HG02852 (cell line): ENCODE data around the gene COLEC12.

Experiments
- ATAC-seq: cut with Tn5 transposase; IDR thresholded peaks from one replicate; pipeline ENCODE4 v1.9.1; 2021; ENCODE audit warnings: mild to moderate bottlenecking, moderate library complexity; ENCODE audit not compliant: unreplicated experiment

Gene COLEC12

DNA sequence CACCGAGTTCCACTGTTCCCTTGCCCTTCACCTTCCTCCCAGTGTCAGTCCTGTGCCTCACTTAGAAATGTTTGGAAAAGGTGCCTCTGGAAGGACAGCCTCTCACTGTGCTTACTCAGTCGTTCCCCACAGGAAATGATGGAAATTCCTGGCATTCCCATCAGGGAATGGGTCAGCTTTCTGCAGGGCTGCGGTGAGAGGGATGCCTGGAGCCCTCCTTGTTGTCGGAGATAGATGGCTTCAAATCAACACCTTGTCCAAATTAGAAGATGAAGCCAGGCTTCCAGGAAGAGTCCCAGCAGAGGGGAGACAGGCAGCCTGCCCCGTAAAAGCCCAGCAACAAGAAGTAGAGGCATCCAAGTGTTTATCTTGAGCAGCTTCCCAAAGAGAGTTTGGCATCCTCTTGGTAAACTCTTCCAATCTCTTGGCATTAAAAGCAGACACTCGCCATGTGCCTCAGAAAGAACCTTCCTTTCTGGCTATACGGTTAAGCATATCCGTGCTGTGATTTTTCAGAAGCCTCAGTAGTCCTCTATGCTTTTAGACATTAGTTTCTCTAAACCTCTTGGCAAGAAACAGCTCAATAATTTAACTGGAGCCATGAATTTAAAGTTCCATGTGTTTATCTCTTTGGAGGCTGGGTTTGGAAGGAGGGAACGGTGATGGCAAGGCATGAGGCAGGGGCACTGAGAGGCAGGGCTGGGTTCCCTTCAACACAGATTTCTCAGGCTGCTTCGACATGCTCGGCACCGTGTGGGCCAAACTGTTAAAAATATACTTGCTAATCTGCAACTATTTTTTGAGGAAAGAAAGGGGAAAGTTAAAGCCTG is 25.1 kb downstream of the COLEC12 start:
- no peak for ATAC-seq

GRCh38 chr18:474416-474815 is 26.1 kb downstream of the COLEC12 start:
- no peak for ATAC-seq

GRCh38 chr18:473802-474201 is 26.7 kb downstream of the COLEC12 start:
- no peak for ATAC-seq

DNA sequence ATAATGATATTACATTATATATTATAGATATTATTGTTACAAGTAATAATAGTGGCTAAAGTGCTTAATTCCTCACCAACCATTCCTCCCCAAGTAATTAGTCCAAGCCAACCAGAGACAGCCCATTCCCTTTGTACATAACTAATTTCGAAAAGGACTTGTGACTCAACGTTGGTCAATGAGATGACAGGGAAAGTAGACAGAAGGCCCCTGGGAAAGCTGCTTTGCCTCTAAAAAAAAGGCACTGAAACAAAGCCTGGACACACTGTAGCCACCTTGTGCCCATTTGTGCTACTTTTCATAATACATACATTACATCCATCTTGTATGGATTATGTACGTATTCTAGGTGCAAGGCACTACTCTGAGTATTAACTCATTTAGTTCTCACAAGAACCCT is 28.8 kb downstream of the COLEC12 start:
- ATAC-seq = no peak

GRCh38 chr18:470661-471501 is 29.6 kb downstream of the COLEC12 start:
- no peak for ATAC-seq

DNA sequence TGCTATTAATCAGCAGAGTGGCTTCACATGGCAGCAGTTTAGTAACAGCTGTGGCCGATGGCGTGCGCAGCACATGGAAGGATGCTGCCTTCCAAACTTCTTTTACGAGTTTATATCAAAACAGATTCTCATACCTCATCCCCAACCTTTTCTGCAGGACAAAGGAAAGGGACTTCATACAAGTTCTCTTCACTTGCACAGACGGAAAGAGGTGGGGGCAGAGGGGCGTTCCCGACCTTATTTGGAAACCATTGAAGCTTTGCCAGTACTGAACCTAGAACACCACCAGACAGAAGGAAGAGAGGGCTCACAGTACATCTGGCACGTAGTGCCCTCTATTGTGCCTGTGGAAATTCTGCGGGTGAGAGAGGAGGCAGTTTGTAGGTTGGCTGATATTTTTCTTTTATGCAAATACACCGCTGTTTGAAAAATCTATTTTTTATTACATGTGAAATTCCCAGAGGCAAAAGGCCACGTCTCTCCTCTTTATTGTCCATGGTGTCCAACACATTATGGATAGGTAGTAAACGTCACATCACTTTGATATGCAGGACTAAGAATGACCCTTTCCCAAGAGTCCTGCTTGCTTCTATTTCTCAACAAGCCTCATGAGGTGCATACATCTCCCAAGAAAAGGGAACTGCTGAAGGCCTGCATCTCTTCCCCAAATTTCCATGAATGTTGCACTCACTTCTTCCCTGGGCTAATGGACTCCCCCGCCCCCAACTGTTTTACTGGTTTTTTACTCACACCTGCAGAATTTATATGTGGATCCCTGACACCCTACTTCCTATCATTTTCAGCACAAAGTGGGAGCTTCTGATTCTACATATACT is 31.3 kb downstream of the COLEC12 start:
- ATAC-seq = no peak

DNA sequence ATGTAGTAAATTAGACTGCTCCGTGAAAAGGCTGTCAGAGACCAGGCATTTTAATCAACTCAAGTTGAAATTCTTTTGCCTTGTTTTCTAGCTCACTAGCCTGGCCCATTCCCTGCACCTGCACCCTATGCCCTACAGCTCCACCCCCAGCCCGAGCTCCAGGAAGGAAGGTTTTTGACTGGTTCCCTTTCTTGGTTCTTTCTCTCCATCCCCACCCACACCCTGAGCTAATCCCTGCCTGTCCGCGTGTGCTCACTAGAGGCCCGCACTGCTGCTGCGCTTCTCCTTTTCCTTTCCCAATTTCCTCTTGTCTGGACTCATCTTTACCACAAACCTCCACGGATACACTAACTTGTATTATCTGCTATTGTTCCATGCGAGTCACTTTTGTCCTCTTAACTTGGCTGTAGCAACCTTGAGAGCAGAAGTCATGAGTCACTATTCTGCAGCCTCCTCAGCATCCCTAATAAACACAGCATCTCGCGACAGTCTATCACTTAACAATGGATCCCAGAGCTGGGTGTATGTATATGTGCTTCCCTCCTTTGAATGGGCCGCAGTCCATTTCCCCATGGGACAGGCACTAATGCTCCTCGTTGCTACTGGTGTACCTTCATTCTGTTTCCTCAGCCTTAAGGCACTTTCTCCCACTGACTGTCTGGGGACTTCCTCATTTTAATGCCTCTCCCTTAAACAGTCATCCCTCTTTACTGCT is 36.5 kb downstream of the COLEC12 start:
- ATAC-seq = no peak

GRCh38 chr18:463403-463802 is 37.1 kb downstream of the COLEC12 start:
- no peak for ATAC-seq

- no peak for ATAC-seq
Measured at GRCh38 chr18:461762-462161, 38.7 kb downstream of the COLEC12 start.

DNA sequence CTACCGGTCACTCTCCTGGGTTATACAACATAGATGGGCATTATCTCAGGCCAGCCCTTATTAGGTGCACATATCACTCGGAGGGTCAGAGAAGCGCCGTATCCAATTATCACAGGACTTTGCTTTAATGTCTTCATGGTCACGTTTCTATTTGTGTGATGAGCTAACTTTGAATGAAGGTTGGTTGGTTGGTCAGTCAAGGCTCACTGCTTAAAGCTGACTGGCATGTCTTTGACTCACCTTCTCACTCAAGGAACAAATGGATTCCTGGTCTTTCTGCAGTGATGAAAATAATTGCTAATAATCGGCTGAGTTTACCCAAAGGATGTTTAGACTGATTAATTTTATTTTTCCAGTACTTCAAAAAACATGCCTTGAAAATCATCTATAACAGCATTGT is 39.7 kb downstream of the COLEC12 start:
- no peak for ATAC-seq

- ATAC-seq = no peak
Measured at GRCh38 chr18:459814-460593, 40.5 kb downstream of the COLEC12 start.

DNA sequence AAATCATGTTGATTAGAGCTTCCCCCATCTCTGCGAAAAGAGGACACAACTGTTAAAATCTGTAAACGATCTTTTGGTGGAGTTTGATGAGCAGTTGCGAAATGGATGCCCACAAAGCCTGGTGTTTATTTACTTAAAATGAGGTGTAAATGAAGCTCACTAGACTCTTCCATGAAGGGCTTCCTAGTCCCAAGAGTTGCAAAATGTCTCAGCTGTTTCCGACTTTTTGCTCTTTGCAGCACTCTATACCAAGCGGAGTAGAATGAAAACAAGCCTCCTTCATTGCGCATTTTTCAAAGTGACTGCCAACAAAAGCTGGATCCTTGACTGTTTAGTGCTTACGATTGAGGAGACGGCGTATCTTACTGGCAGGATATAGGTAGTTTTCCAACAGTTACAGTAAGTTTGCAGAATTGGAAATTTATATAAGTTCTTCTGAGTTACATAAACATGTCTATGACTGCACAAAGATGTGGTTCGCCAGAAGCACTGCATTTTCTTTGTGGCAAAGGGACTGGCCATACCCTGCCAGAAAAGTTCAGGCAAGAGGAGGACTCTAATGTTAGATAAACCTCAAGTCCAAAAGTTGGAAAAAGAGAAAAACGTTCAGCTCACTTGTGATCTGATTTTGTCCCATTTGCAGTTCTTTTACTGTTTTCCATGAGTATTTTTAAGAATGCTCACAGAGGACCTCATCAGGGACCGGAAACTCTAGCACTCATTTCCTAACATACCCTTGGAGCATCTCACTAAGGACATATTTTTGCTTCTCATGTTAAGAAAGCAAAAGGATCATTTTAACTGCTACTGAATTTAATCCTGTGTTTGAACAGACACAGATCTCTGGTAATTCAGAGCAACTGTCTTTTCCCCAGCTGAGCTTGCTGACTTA is 42.7 kb downstream of the COLEC12 start:
- no peak for ATAC-seq

DNA sequence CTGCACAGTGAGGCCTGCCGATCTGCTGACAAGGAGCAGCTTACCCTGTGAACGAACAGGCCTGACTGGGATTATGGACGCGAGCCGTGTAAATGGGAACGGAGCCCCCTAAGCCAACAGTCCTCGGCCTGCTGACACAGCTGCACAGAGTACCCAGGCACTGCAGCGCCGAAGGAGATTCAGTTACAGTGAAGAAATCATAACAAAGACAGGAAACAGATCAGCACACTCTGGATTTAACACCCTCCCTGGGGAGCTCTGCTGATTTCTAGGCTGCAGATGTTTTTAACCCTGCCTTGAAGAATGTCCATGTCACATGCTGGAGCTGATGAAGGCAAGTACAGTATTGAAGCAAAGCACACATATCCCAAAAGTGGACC is 43.4 kb downstream of the COLEC12 start:
- no peak for ATAC-seq

GRCh38 chr18:456361-457139 is 44.0 kb downstream of the COLEC12 start:
- ATAC-seq = no peak

DNA sequence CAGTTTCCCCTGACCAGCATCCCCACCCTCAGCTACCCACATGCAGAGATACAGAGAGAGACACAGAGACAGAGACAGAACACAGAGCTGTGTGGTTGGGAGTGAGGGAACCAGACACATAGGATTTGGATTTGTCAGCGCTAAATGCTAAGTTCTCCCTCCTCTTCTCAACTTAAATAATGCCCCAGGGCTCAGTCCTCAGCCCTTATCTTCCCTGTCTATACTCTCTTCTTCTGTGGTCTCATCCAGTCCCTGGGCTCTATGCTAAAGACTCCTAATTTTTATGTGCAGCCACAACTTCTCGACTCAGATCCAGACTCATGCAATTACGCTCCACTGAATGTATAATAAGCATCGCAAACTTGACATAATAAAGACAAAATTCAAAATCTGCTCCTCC is 47.1 kb downstream of the COLEC12 start:
- ATAC-seq = no peak

GRCh38 chr18:452816-453215 is 47.7 kb downstream of the COLEC12 start:
- ATAC-seq = no peak

DNA sequence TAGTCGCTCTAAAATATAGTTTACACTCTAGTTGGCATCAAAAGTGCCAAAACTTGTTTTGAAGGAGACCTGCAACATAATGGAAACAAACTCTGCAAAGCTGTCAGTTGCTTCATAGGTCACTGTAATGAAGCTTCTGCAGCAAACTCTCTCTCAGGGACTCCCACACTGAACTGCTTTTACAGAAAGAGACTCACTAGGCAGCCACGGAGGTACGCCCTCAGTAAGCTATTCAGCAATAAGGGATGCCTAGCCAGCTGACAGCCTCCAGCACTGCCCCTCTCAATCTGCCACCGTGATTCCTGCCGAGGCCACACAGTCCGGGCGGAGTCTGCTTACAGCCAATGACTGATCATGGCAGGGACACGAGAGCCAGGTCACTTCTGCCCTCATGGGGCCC is 51.1 kb downstream of the COLEC12 start:
- ATAC-seq = no peak

DNA sequence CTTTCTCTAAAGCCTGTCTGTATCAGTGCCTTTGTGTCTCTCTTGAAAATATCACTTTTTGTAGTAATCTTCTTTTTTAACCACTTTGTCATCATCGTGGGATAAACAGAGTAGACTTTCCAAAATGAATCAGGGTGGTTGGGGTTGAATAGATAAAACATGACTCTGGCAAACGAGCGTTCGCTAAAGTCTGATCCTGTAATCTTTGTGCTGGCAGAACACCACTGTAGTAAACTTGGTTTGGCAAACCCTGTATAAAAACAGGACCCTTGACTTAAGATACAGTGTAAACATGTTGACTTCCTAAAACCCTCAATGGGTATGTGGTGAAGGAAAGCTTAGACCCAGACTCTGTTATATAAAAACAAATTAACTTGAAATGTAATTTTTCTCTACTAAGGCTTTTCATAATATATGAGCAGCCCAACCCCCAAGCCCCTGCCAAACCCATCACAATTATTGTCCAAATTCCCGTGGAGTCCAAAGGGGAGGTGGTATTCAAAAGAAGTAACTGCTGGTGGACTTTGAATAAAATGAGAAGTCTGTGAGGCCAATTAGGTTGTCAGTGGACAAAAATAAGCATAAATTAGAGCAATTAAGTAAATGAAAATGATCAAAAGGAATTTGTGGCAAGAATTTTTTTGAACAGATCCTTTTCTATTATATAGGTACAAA is 52.2 kb downstream of the COLEC12 start:
- no peak for ATAC-seq
